NCI-H1092 treated with DMSO at 0.1 percent for 48 hours (cell line): Measurements from ENCODE around the gene CNST.
"Not testable (repeated sequence)": the region's sequence is repeated elsewhere in the genome, so short reads cannot be mapped to it uniquely, and the experiment has no call there.

ENCODE experiments used
- DNase-seq: peaks from one replicate; lab custom pipeline; 2025; lab: John Stamatoyannopoulos, UW

CNST gene

GRCh38 chr1:246618240-246618808, 52.1 kb downstream of the CNST start:
- no peak for DNase-seq

- no peak for DNase-seq
These were observed 55.9 kb downstream of the CNST start for GRCh38 chr1:246622035-246622652.

DNA sequence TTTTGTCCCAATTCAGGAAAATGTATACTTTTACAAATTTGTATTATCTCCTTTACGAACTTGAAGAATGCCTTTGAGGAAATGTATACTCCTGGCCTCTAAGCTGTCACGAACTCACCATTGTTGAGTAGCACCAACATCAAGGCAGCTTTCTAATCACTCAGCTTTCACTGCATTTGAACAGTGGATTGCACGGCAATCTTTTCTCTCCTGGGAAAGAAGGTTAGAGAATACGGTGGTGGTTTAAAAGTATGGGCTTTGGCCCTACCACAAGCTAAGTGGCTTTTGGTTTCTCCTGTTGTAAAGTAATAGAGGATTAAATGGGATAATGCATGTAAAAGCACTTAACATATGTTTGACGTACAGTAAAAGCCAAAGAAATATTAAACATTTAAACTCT, 57.8 kb downstream of the CNST start:
- no peak for DNase-seq

- no peak for DNase-seq
These were observed 62.8 kb downstream of the CNST start for GRCh38 chr1:246629030-246629429.

- no peak for DNase-seq
These were observed 63.7 kb downstream of the CNST start for GRCh38 chr1:246629976-246630375.

- DNase-seq, result no peak
These were observed 65.2 kb downstream of the CNST start for GRCh38 chr1:246631426-246631825.

- DNase-seq, result no peak
These were observed 66.3 kb downstream of the CNST start for GRCh38 chr1:246632281-246633168.

DNA sequence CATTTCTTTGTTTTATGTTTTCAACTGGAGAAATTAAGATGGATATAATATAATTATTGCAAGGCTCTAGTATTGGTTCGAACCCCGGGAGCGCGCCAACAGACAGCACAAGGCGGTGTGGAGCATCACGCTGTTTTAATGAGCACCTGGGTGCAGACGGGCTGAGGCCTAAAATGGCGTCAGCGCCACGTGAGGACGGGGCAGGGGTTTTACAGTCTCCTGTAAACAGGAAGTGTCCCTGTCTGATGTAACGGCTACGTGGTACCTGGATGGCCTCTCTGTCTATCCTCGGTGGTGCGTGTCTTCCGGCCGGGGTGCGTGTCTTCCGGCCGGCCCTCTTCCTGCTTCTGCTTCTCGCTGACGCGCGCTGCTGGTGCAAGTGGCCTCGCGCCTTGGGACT, 68.4 kb downstream of the CNST start:
- DNase-seq, result not testable (repeated sequence)

GRCh38 chr1:246638941-246639655, 72.8 kb downstream of the CNST start:
- DNase-seq, result no peak

DNA sequence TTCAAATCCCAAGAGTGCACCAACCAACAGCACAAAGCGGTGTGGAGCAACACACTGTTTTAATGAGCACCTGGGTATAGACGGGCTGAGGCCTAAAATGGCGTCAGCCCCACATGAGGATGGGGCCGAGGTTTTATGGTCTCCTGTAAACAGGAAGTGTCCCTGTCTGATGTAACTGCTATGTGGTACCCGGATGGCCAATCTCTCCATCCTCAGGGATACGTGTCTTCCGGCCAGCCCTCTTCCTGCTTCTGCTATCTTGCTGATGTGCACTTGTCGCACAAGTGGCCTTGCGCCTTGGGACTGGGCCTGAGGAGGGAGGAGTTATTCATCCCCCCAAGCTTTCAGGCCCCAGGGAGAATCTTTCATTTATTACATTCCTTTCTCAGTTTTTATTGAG, 73.5 kb downstream of the CNST start:
- DNase-seq, result no peak

DNA sequence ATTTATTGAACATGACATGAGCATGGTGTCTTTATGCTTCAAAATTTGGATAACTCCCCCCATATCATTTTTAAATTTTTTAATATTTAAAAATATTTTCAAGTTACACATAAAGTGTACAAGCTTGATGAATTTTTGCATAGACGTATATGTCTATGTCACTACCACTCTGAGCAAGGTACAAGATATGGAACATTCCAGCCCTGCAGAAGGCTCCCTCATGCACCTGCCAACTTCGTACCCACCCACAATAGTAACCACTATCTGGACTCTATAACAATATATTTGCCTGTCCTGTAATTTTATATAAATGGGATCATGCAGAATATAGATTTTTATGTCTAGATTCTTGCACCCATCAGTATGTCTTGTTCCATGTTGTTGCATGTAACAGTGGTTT, 74.5 kb downstream of the CNST start:
- DNase-seq, result no peak

GRCh38 chr1:246641394-246641793, 75.1 kb downstream of the CNST start:
- DNase-seq, result no peak

- DNase-seq, result no peak
These were observed 76.5 kb downstream of the CNST start for GRCh38 chr1:246642719-246643118.

DNA sequence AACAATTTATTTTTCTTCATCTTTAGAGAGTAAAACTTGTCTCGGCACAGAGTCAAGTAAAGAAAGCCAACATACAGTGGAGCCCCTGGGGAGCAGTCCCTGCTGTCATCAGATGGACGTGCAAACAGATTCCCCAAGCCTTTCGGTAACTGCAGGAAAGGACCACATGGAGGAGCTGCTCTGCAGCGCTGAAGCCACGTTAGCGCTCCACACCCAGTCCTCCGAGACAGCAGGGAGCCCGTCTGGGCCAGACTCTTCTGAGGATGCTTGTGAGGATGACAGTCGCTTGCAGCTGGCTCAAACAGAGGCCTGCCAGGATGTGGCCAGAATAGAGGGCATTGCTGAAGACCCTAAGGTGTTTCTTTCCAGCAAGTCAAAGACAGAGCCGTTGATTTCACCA, 80.9 kb downstream of the CNST start:
- DNase-seq, result no peak

- no peak for DNase-seq
These were observed 81.3 kb downstream of the CNST start for GRCh38 chr1:246647513-246647912.

- no peak for DNase-seq
These were observed 84.9 kb downstream of the CNST start for GRCh38 chr1:246651012-246651695.

DNA sequence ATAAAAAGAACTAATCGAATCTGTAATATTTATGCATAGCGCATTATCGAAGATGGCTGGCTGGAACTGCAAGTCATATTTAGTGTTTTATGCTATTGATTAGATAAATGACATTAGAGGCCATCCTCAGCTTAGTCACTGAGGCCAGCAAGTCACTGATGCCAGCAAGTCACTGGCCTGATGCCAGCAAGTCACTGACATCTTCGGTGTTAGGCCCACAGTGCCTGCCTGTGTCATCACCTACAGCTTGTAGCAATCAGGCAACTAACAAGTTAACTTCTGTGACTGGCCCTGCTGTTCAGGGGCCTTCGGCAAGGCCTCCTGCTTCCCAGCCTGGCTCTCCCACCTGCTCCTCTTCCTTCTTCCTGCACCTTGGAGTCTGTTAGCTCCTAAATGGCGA, 92.3 kb downstream of the CNST start:
- no peak for DNase-seq

DNA sequence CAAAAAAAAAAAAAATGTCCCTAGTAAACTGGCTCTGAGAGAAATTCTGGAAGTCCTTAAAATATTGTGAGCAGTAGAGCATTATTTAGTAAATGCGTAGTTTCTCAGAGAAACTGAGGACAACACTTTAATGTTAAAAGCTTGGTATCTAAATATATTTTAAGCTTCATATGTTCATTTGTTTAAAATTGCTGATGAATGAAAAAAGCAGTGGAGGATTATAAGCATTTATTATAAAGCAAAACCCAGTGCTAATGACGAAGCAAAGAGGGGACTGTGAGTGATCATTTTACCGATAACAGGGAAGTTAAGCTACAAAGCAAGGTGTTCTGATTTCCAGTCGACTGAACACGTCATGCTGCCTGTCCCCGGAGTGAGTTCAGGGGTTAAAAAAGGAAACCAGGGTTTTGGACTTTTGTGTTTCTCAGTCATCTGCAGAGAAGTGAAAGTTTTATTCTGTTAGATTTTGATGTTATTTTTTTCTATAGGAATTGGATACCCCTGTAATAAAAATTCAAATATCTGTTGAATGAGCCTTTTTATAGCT, 93.4 kb downstream of the CNST start:
- no peak for DNase-seq

- no peak for DNase-seq
These were observed 95.2 kb downstream of the CNST start for GRCh38 chr1:246661451-246661850.

GRCh38 chr1:246667773-246668172, 101.5 kb downstream of the CNST start:
- DNase-seq, result no peak

- DNase-seq, result no peak
These were observed 103.4 kb downstream of the CNST start for GRCh38 chr1:246669659-246670058.

DNA sequence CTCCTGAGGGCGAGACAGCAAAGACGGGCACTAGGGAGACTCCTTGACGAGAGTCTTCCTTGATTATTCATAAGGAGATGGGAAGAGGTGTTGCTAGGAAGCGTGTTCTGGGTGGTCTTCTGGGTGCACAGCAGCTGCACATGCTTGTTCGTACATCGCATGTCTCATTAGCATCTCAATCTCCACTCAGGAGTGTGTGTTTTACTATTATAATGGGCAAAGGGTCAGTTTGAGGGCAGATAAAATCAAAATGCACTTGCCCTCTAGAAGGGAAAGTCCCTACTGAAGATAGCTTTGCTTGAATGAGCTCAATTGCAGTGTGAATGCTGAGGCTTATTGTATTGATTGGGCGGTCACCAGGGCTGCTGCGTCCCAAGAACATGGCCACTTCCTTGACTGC, 107.8 kb downstream of the CNST start:
- DNase-seq, result no peak
